Naive thymus-derived CD8-positive, alpha-beta T cell (primary cell): ENCODE results near the gene EMX2. TPM values are rescaled to one million over a fixed set of nuclear protein-coding genes. Genes with fewer than 3 reads are reported as not detected.
"Not testable (repeated sequence)": the region's sequence is repeated elsewhere in the genome, so short reads cannot be mapped to it uniquely, and the experiment has no call there.

ENCODE experiments used
- ATAC-seq, 2 donors: fragments of 150-1000 bp; cut with Tn5 transposase in 1 of 2; sonication (Bioruptor Pico), chemical (Tn5 transposase) in 1 of 2; 1 replicate in 1 of 2; 2 replicates in 1 of 2; pipeline ENCODE4 v1.10.0; 2021; ENCODE audit warnings: mild to moderate bottlenecking in 2 of 2, moderate library complexity in 2 of 2
- POLR2A ChIA-PET: fragments of 350-600 bp; sonication (Branson Sonifier 250); formaldehyde crosslinking; loops from one replicate; lab custom pipeline; 2021; ENCODE audit warnings: antibody characterized with exemption; lab: Charles Lee
- DNase-seq, 10 donors: peaks; one replicate each; pipeline versions ENCODE4 v3.0.0 to v3.0.0-alpha.2; 2020 to 2022
- H3K27ac Mint-ChIP-seq, 10 donors: one replicate each; pipeline ENCODE4 v1.8.0; 2020 to 2022; ENCODE audit warnings: mild to moderate bottlenecking in 10 of 10, mixed read lengths in 10 of 10, moderate library complexity in 4 of 10, inconsistent platforms in 1 of 10
- H3K27me3 Mint-ChIP-seq, 5 donors: one replicate each; pipeline ENCODE4 v1.8.0; 2021 to 2022; ENCODE audit warnings: mixed read lengths in 5 of 5
- H3K36me3 Mint-ChIP-seq, 3 donors: one replicate each; pipeline ENCODE4 v1.8.0; 2020 to 2022; ENCODE audit warnings: mixed read lengths in 3 of 3, mild to moderate bottlenecking in 2 of 3, inconsistent platforms in 1 of 3
- H3K4me1 Mint-ChIP-seq, 4 donors: one replicate each; pipeline ENCODE4 v1.8.0; 2021 to 2022; ENCODE audit warnings: mixed read lengths in 4 of 4
- H3K4me3 Mint-ChIP-seq, 10 donors: one replicate each; pipeline ENCODE4 v1.8.0; 2020 to 2022; ENCODE audit warnings: mild to moderate bottlenecking in 10 of 10, mixed read lengths in 10 of 10, moderate library complexity in 6 of 10, inconsistent platforms in 1 of 10
- H3K9me3 Mint-ChIP-seq, 9 donors: one replicate each; pipeline ENCODE4 v1.8.0; 2020 to 2022; ENCODE audit warnings: mixed read lengths in 9 of 9, mild to moderate bottlenecking in 3 of 9, inconsistent platforms in 1 of 9, moderate library complexity in 1 of 9
- polyA plus RNA-seq, 3 donors: library from polyadenylated mRNA; unstranded; fragments of 300-500 nt; fragmentation: Illumina TruSeq; gene quantifications; one replicate each; pipeline ENCODE4 v1.2.3, GENCODE V29; 2021
- total RNA-seq, 8 experiments: library from RNA in 2 of 8; stranded (reverse) in 2 of 8; gene quantifications; one replicate each; pipeline ENCODE4 v1.2.3 and lab custom pipeline; 2021 to 2026

The EMX2 gene
- total and polyA plus RNA-seq, 5 experiments from 2014 or later = not detected

- H3K9me3 Mint-ChIP-seq, POLR2A ChIA-PET, H3K4me3 Mint-ChIP-seq, H3K36me3 Mint-ChIP-seq, DNase-seq, ATAC-seq, H3K4me1 Mint-ChIP-seq, H3K27ac Mint-ChIP-seq: not testable (repeated sequence)
- peaks cover 8 to 34% (median 11%) of the 10 kb centered on the region in 5 donors for H3K27me3 Mint-ChIP-seq
These were observed 42.3 kb downstream of the EMX2 start for GRCh38 chr10:117584831-117585230.

DNA sequence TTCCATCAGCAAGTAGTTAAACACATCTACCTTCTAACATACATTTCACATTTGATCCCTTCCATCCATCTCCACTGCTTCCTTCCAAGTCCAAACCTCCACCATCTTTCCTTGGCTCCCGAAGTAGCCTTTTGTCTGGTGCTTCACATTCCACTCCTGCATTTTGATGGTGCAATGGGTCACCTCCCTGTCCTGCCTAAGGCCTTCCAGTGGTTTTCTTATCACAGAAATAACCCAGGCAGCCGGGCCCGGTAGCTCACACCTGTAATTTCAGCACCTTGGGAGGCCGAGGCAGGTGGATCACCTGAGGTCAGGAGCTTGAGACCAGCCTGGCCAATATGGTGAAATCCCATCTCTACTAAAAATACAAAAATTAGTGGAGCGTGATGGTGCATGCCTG lies 44.5 kb downstream of the EMX2 start:
- H3K4me3 Mint-ChIP-seq = no peak overlapping the region
- peaks cover 8 to 37% (median 13%) of the 10 kb centered on the region in 5 donors for H3K27me3 Mint-ChIP-seq
- ATAC-seq (no peak), DNase-seq (no peak)
- peaks cover 0 to 3% (median 0%) of the 10 kb centered on the region in 4 donors for H3K4me1 Mint-ChIP-seq
- H3K27ac Mint-ChIP-seq = no peak overlapping the region
- peaks cover 0 to 7% (median 0%) of the 10 kb centered on the region in 9 donors for H3K9me3 Mint-ChIP-seq
- POLR2A ChIA-PET = no interaction called here
- no peaks in the 10 kb centered on the region for H3K36me3 Mint-ChIP-seq

- H3K4me1 Mint-ChIP-seq = peaks cover 0 to 3% (median 0%) of the 10 kb centered on the region in 4 donors
- peaks cover 2 to 27% (median 12%) of the 10 kb centered on the region in 5 donors for H3K27me3 Mint-ChIP-seq
- no peak for DNase-seq
- peaks cover 0 to 5% (median 0%) of the 10 kb centered on the region in 9 donors for H3K9me3 Mint-ChIP-seq
- no peak overlapping the region for H3K4me3 Mint-ChIP-seq
- no peak overlapping the region for H3K27ac Mint-ChIP-seq
- H3K36me3 Mint-ChIP-seq = no peaks in the 10 kb centered on the region
- ATAC-seq = no peak
- POLR2A ChIA-PET = no interaction called here
These were observed 47.7 kb downstream of the EMX2 start for GRCh38 chr10:117590101-117590875.

GRCh38 chr10:117591043-117591442 lies 48.5 kb downstream of the EMX2 start:
- DNase-seq (no peak), ATAC-seq (no peak)
- Mint-ChIP-seq H3K4me1 (peaks cover 0 to 3% (median 0%) of the 10 kb centered on the region in 4 donors), H3K27me3 (peaks cover 2 to 27% (median 12%) of the 10 kb centered on the region in 5 donors), H3K27ac (no peak overlapping the region), H3K36me3 (no peaks in the 10 kb centered on the region), H3K9me3 (peaks cover 0 to 3% (median 0%) of the 10 kb centered on the region in 9 donors), H3K4me3 (no peak overlapping the region)
- POLR2A ChIA-PET = no interaction called here

GRCh38 chr10:117594722-117595121 lies 52.2 kb downstream of the EMX2 start:
- Mint-ChIP-seq H3K4me1 (no peaks in the 10 kb centered on the region), H3K27me3 (peaks cover 2 to 12% (median 8%) of the 10 kb centered on the region in 5 donors), H3K4me3 (no peak overlapping the region), H3K36me3 (no peaks in the 10 kb centered on the region), H3K27ac (no peak overlapping the region), H3K9me3 (no peaks in the 10 kb centered on the region)
- DNase-seq (no peak), ATAC-seq (no peak)
- POLR2A ChIA-PET = no interaction called here

DNA sequence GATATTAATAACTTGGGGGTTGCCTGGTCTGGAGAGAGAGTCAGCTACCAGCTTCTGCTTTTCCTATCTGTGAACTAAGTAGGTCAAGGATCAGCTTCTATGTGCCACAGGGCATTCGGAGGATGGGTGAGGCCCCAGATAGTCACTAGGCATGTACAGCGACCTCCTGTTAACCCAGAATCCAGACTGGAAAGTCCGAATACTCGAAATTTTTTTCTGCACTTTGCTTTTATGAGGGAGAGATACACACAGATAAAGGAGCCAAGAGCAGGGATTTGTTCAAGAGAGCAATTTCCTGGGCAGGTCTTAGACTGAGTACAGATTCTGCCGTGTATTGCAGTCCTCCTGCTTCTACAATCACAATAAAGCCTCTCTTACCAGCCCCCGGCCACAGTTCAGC lies 54.2 kb downstream of the EMX2 start:
- Mint-ChIP-seq H3K9me3 (peaks cover 0 to 2% (median 0%) of the 10 kb centered on the region in 9 donors), H3K4me3 (no peak overlapping the region), H3K27me3 (peaks cover under 1 to 12% (median 3%) of the 10 kb centered on the region in 5 donors), H3K4me1 (no peaks in the 10 kb centered on the region), H3K36me3 (no peaks in the 10 kb centered on the region), H3K27ac (no peak overlapping the region)
- POLR2A ChIA-PET = no interaction called here
- no peak for DNase-seq
- ATAC-seq = no peak

DNA sequence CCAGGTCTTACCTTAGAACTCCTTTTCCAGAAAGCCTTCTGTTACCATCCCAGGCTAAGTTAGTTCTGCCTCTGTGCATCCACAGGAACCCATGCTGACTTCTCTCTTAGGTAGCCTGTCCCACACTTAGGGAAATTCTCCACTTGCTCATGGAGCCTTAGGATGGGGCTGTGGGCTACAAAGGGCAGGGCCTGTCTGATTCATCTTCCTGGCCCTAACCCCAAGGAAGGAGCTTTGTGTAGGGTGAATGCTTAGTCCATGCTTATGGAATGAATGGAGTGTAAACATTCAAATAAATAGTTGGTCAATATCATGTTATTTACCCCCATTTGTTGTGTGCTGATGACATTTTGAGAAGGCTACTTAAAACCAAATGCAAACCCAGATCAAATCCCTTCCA lies 54.7 kb downstream of the EMX2 start:
- Mint-ChIP-seq H3K9me3 (peaks cover 0 to 2% (median 0%) of the 10 kb centered on the region in 9 donors), H3K27me3 (peaks cover 2 to 17% (median 8%) of the 10 kb centered on the region in 5 donors), H3K4me1 (no peaks in the 10 kb centered on the region), H3K4me3 (no peak overlapping the region), H3K36me3 (no peaks in the 10 kb centered on the region), H3K27ac (no peak overlapping the region)
- ATAC-seq (no peak), DNase-seq (no peak)
- POLR2A ChIA-PET = no interaction called here

Other genes starting within 250 kb of the EMX2 start
- 10 to 100 TPM; 18.1 to 20.0 TPM for gene PDZD8, start 167.3 kb upstream of the EMX2 start, total RNA-seq
- gene PDZD8, start 167.3 kb upstream of the EMX2 start, polyA plus RNA-seq = 1 to 10 TPM; 7.4 to 9.2 (median 8.5) TPM